BJ (cell line): ENCODE data around the gene FAM47E. TPM values are rescaled to one million over a fixed set of nuclear protein-coding genes. Genes with fewer than 3 reads are reported as not detected.

ENCODE experiments used
- CTCF ChIA-PET: fragments of 350-600 bp; formaldehyde crosslinking; extraction: SDS; loops from one replicate; lab custom pipeline; 2021; ENCODE audit warnings: antibody characterized with exemption, inconsistent platforms; lab: Yijun Ruan, JAX
- POLR2A ChIA-PET: fragments of 300-600 bp; sonication (Branson Sonifier 250); formaldehyde crosslinking; extraction: SDS; loops from one replicate; lab custom pipeline; 2021; ENCODE audit warnings: antibody characterized with exemption; lab: Charles Lee
- DNase-seq: peaks from one replicate; pipeline ENCODE4 v3.0.0-alpha.2; 2011; ENCODE audit warnings: low read depth
- H3K27me3 ChIP-seq: 2 replicates; pipeline ENCODE4 v1.6.0; 2011; ENCODE audit warnings: low read length; ENCODE audit not compliant: control insufficient read depth, insufficient read depth
- H3K36me3 ChIP-seq: 2 replicates; pipeline ENCODE4 v1.5.1; 2011; ENCODE audit warnings: low read length; ENCODE audit not compliant: control insufficient read depth, insufficient read depth
- H3K4me3 ChIP-seq: 2 replicates; pipeline ENCODE4 v1.5.1; 2011; ENCODE audit warnings: low read depth, mild to moderate bottlenecking, control low read depth, low read length
- CTCF ChIP-seq: IDR thresholded peaks from 2 replicates; pipeline ENCODE4 v1.5.1; 2011; ENCODE audit warnings: low read depth, mild to moderate bottlenecking, control low read depth, inconsistent platforms, low read length, moderate library complexity; ENCODE audit not compliant: insufficient read depth
- polyA plus RNA-seq: library from polyadenylated mRNA; depleted of rRNA; stranded (reverse); fragments of >200 nt; gene quantifications from 2 replicates; pipeline ENCODE4 v1.2.3, GENCODE V29; 2011

The FAM47E gene
- polyA plus RNA-seq, 1 experiment, result 0.05 TPM

- TF ChIP-seq CTCF, result no peak
- no peak for DNase-seq
- CTCF ChIA-PET, result interaction anchor here (0.7 to 1.5 kb wide), 2 partner anchors 10 to 117 kb away, joined by 3 read pairs; partner anchors contain the start of gene STBD1
Observed at GRCh38 chr4:76296286-76296820, 44.8 kb downstream of the FAM47E start.

GRCh38 chr4:76298227-76298626, 46.7 kb downstream of the FAM47E start:
- CTCF ChIA-PET, result interaction anchor here (0.9 kb wide), 1 partner anchor 8 kb away, joined by 3 read pairs; no protein-coding TSS in a partner anchor
- no peak for TF ChIP-seq CTCF
- Histone ChIP-seq H3K4me3 (no peak overlapping the region), H3K27me3 (no peaks in the 10 kb centered on the region), H3K36me3 (no peaks in the 10 kb centered on the region)
- no peak for DNase-seq
- POLR2A ChIA-PET, result no interaction called here

More at GRCh38 chr4:76296286-76296820, 44.8 kb downstream of the FAM47E start:
- Histone ChIP-seq H3K36me3 (no peaks in the 10 kb centered on the region), H3K27me3 (peaks cover 2% of the 10 kb centered on the region; the same call in 1 of the 2 replicates), H3K4me3 (no peak overlapping the region)
- POLR2A ChIA-PET, result no interaction called here

GRCh38 chr4:76300012-76300411, 48.5 kb downstream of the FAM47E start:
- no peak for TF ChIP-seq CTCF
- Histone ChIP-seq H3K4me3 (no peak overlapping the region), H3K36me3 (no peaks in the 10 kb centered on the region), H3K27me3 (no peaks in the 10 kb centered on the region)
- CTCF ChIA-PET, result interaction anchor here (0.6 kb wide), 1 partner anchor 1110 kb away, joined by 3 read pairs; no protein-coding TSS in a partner anchor
- POLR2A ChIA-PET, result no interaction called here
- DNase-seq, result no peak

GRCh38 chr4:76301068-76301774, 49.7 kb downstream of the FAM47E start:
- TF ChIP-seq CTCF, result no peak
- DNase-seq, result peak; percentile 62
- Histone ChIP-seq H3K4me3 (no peak overlapping the region), H3K27me3 (no peaks in the 10 kb centered on the region), H3K36me3 (no peaks in the 10 kb centered on the region)
- ChIA-PET POLR2A (interaction anchor here (0.6 kb wide), 1 partner anchor 744 kb away, joined by 16 read pairs; no protein-coding TSS in a partner anchor), CTCF (interaction anchor here (1.0 kb wide), 1 partner anchor 84 kb away, joined by 3 read pairs; no protein-coding TSS in a partner anchor)

GRCh38 chr4:76301775-76302162, 50.2 kb downstream of the FAM47E start:
- Histone ChIP-seq H3K4me3 (no peak overlapping the region), H3K27me3 (no peaks in the 10 kb centered on the region), H3K36me3 (no peaks in the 10 kb centered on the region)
- TF ChIP-seq CTCF, result no peak
- ChIA-PET POLR2A (no interaction called here), CTCF (interaction anchor here (1.0 kb wide), 1 partner anchor 84 kb away, joined by 3 read pairs; no protein-coding TSS in a partner anchor)
- DNase-seq, result no peak
